Measurements from ENCODE around the gene ZFYVE28. TPM values are rescaled to one million over a fixed set of nuclear protein-coding genes. Genes with fewer than 3 reads are reported as not detected.

ZFYVE28 gene
- polyA plus RNA-seq, 6 donors from 2014 or later, result 0.71 to 2.9 (median 1.4) TPM

GRCh38 chr4:2451821-2452785, 33.7 kb upstream of the ZFYVE28 start:
- no peaks in the 10 kb centered on the region for H3K9me3 Mint-ChIP-seq
- ATAC-seq (ENCODE audit: low read depth in 2 of 2) (no peak), DNase-seq (no peak)
- no peaks in the 10 kb centered on the region for H3K36me3 Mint-ChIP-seq
- H3K27me3 Mint-ChIP-seq, result no peaks in the 10 kb centered on the region
- peaks cover 0 to 3% (median 0%) of the 10 kb centered on the region in 3 donors for H3K4me1 Mint-ChIP-seq
- H3K4me3 Mint-ChIP-seq, result no peak overlapping the region
- H3K27ac Mint-ChIP-seq, result peak overlapping the region in 1 of 6 donors; percentile 86

DNA sequence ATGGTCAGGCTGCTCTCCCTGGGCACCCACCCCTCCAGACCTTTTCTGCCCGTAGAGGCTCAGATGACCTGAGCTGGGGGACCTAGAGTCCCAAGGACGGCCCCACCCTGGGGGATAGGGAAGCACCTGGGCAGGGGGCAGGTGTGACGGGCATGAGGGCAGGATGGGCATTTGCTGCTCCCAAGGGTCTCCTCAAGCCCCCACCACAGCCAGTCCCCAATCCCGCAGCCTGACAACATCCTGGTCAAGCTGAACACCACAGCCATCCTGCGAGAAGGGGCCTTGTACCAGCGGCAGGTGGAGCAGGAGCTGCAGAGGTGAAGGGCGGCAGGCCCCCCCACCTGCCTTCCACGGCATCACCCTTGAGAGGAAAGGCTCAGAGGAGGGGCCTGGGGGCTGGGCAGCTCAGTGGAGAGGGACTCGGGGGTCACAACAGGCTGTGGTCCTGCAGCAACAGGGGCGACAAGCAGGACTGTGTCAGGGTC, 32.6 kb upstream of the ZFYVE28 start:
- peaks cover 0 to 3% (median 0%) of the 10 kb centered on the region in 3 donors for H3K4me1 Mint-ChIP-seq
- no peaks in the 10 kb centered on the region for H3K9me3 Mint-ChIP-seq
- DNase-seq (no peak), ATAC-seq (ENCODE audit: low read depth in 2 of 2) (no peak)
- no peaks in the 10 kb centered on the region for H3K27me3 Mint-ChIP-seq
- no peak overlapping the region for H3K27ac Mint-ChIP-seq
- H3K36me3 Mint-ChIP-seq, result no peaks in the 10 kb centered on the region
- H3K4me3 Mint-ChIP-seq, result no peak overlapping the region

GRCh38 chr4:2450394-2451035, 32.1 kb upstream of the ZFYVE28 start:
- Mint-ChIP-seq H3K4me3 (no peak overlapping the region), H3K27ac (no peak overlapping the region), H3K9me3 (no peaks in the 10 kb centered on the region), H3K4me1 (peaks cover 0 to 3% (median 0%) of the 10 kb centered on the region in 3 donors), H3K36me3 (no peaks in the 10 kb centered on the region), H3K27me3 (no peaks in the 10 kb centered on the region)
- DNase-seq (no peak), ATAC-seq (ENCODE audit: low read depth in 2 of 2) (no peak)

- Mint-ChIP-seq H3K27me3 (no peaks in the 10 kb centered on the region), H3K27ac (no peak overlapping the region), H3K4me1 (peaks cover 0 to 3% (median 0%) of the 10 kb centered on the region in 3 donors)
These were observed 31.3 kb upstream of the ZFYVE28 start for GRCh38 chr4:2449511-2450392.

DNA sequence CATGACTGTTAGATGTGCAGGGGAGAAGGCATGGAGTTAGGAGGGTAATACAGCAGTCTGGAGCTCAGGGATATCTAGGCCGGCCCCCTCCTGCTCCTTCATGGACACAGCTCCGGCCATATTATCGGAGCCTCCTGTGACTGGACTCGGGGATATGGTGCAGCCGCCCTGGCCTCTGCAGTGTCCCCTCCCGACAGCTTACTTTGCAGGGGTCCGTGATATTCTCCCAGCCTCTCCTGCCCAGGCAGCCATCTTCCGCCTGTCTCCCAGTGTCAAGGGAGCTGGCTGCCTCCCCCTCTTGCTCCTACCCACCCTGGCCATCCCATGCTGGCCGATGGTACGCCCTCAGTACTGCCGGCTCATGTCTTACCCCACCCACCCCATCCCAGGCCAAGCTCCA, 30.6 kb upstream of the ZFYVE28 start:
- H3K27ac Mint-ChIP-seq, result no peak overlapping the region
- DNase-seq, result no peak
- H3K4me3 Mint-ChIP-seq, result no peak overlapping the region
- no peaks in the 10 kb centered on the region for H3K36me3 Mint-ChIP-seq
- no peak for ATAC-seq (ENCODE audit: low read depth in 2 of 2)
- no peaks in the 10 kb centered on the region for H3K9me3 Mint-ChIP-seq
- peaks cover 0 to 3% (median 0%) of the 10 kb centered on the region in 3 donors for H3K4me1 Mint-ChIP-seq
- H3K27me3 Mint-ChIP-seq, result no peaks in the 10 kb centered on the region

More at GRCh38 chr4:2449511-2450392, 31.3 kb upstream of the ZFYVE28 start:
- Mint-ChIP-seq H3K9me3 (no peaks in the 10 kb centered on the region), H3K36me3 (no peaks in the 10 kb centered on the region), H3K4me3 (peak overlapping the region in 1 of 8 donors; percentile 3)
- ATAC-seq (ENCODE audit: low read depth in 2 of 2) (no peak), DNase-seq (no peak)

DNA sequence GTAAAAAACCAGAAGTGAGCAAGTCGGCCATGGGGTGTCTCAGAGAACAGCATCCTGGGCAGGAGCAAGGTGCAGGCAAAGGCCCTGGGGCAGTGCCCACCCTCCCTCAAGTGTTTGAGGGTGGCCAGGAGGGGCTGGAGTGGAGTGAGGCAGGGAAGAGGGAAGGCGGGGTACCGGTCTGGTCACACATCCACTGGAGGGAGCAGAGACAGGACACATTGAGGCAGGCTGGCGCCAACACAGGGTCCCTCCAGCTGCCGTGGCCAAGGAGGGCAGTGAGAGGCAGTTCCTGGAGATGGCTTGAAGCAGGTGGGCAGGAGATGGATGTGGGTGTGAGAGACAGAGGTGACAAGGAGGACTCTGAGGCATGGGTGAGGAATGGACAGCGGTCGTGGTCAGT, 30.1 kb upstream of the ZFYVE28 start:
- H3K27me3 Mint-ChIP-seq, result no peaks in the 10 kb centered on the region
- H3K9me3 Mint-ChIP-seq, result no peaks in the 10 kb centered on the region
- H3K27ac Mint-ChIP-seq, result no peak overlapping the region
- H3K36me3 Mint-ChIP-seq, result no peaks in the 10 kb centered on the region
- H3K4me1 Mint-ChIP-seq, result peaks cover 0 to 3% (median 0%) of the 10 kb centered on the region in 3 donors
- no peak overlapping the region for H3K4me3 Mint-ChIP-seq
- no peak for ATAC-seq (ENCODE audit: low read depth in 2 of 2)
- DNase-seq, result no peak

DNA sequence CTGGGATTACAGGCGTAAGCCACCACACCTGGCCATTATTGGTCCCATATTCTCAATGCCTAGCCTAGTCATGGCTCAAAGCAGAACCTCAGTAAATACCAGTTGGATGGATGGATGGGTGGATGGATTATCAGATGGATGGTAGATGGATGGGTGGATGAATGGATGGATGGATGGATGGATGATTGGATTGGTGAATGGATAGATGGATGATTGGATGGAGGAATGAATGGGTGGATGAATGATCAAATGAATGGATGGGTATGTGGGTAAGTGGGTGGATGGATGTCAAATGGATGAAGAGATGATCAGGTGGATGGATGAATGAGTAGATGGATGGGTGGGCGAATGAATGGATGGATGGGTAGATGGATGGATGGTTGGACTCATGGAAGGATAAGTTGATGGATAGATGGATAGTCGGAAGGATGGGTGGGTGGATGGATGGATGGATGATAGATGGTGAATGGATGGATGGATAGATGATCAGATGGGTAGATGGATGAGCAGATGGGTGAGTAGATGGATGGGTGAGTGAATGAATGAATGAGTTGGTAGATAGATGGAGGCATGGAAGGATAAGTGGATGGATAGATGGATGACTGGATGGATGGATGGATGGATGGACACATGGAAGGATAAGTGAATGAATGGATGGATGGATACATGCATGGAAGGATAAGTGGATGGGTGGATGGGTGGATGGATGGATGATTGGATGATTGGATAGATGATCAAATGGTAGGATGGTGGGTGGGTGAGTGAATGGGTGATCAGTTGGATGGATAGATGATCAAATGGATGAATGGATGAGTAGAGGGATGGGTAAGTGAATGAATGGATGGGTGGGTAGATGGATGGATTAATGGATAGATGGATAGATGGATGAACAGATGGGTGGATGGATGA, 28.5 kb upstream of the ZFYVE28 start:
- ATAC-seq (ENCODE audit: low read depth in 2 of 2) (no peak), DNase-seq (no peak)
- Mint-ChIP-seq H3K4me3 (no peak overlapping the region), H3K9me3 (no peaks in the 10 kb centered on the region), H3K27ac (no peak overlapping the region), H3K27me3 (no peaks in the 10 kb centered on the region), H3K36me3 (no peaks in the 10 kb centered on the region), H3K4me1 (peaks cover 0 to 2% (median 0%) of the 10 kb centered on the region in 3 donors)

- Mint-ChIP-seq H3K27ac (no peak overlapping the region), H3K4me3 (no peak overlapping the region), H3K27me3 (no peaks in the 10 kb centered on the region), H3K9me3 (no peaks in the 10 kb centered on the region), H3K36me3 (no peaks in the 10 kb centered on the region), H3K4me1 (peaks cover 2 to 8% (median 4%) of the 10 kb centered on the region in 3 donors)
- no peak for DNase-seq
- ATAC-seq (ENCODE audit: low read depth in 2 of 2), result no peak
These were observed 27.1 kb upstream of the ZFYVE28 start for GRCh38 chr4:2445571-2445970.

GRCh38 chr4:2445130-2445529, 26.7 kb upstream of the ZFYVE28 start:
- Mint-ChIP-seq H3K27ac (no peak overlapping the region), H3K4me1 (peaks cover 2 to 8% (median 4%) of the 10 kb centered on the region in 3 donors), H3K36me3 (no peaks in the 10 kb centered on the region), H3K4me3 (no peak overlapping the region), H3K9me3 (no peaks in the 10 kb centered on the region), H3K27me3 (no peaks in the 10 kb centered on the region)
- no peak for DNase-seq
- no peak for ATAC-seq (ENCODE audit: low read depth in 2 of 2)

GRCh38 chr4:2443956-2444740, 25.7 kb upstream of the ZFYVE28 start:
- Mint-ChIP-seq H3K36me3 (no peaks in the 10 kb centered on the region), H3K4me1 (peaks cover 2 to 8% (median 4%) of the 10 kb centered on the region in 3 donors), H3K27ac (peak overlapping the region in 1 of 6 donors; percentile 27), H3K4me3 (no peak overlapping the region), H3K27me3 (no peaks in the 10 kb centered on the region), H3K9me3 (no peaks in the 10 kb centered on the region)
- ATAC-seq (ENCODE audit: low read depth in 2 of 2) (no peak), DNase-seq (no peak)

- Mint-ChIP-seq H3K27ac (no peak overlapping the region), H3K27me3 (no peaks in the 10 kb centered on the region), H3K9me3 (no peaks in the 10 kb centered on the region), H3K36me3 (no peaks in the 10 kb centered on the region), H3K4me3 (no peak overlapping the region), H3K4me1 (peaks cover 2 to 8% (median 4%) of the 10 kb centered on the region in 3 donors)
- no peak for DNase-seq
- no peak for ATAC-seq (ENCODE audit: low read depth in 2 of 2)
These were observed 24.8 kb upstream of the ZFYVE28 start for GRCh38 chr4:2443061-2443730.

All from naive B cell (primary cell).